Heart left ventricle (tissue), 16 donors: ENCODE measurements around the gene DTX1. TPM values are rescaled to one million over a fixed set of nuclear protein-coding genes. Genes with fewer than 3 reads are reported as not detected.

Experiments used
- ATAC-seq, 4 donors: fragments of 200-7000 bp; cut with Tn5 transposase; one replicate each; pipeline ENCODE4 v1.9.1; 2020 to 2022; ENCODE audit warnings: moderate library complexity in 4 of 4, mild to moderate bottlenecking in 3 of 4, moderate number of reproducible peaks in 1 of 4
- DNase-seq, 5 donors: peaks; one replicate each; pipeline ENCODE4 v3.0.0-alpha.2; 2020
- H3K27ac ChIP-seq, 12 donors: fragments of 200-600 bp; sonication (generic) in 4 of 12; one replicate each; pipeline versions ENCODE4 v1.5.0 to v1.8.0; 2016 to 2022; ENCODE audit warnings: mild to moderate bottlenecking in 2 of 12
- H3K27me3 ChIP-seq, 9 donors: fragments of 200-600 bp; sonication (generic) in 2 of 9; one replicate each; pipeline versions ENCODE4 v1.5.1 to v1.8.0; 2016 to 2022; ENCODE audit warnings: mild to moderate bottlenecking in 3 of 9
- H3K36me3 ChIP-seq, 9 donors: fragments of 200-600 bp; sonication (generic) in 2 of 9; one replicate each; pipeline versions ENCODE4 v1.5.0 to v1.8.0; 2018 to 2022; ENCODE audit warnings: mild to moderate bottlenecking in 2 of 9
- H3K4me1 ChIP-seq, 12 donors: fragments of 200-600 bp; sonication (generic) in 4 of 12; one replicate each; pipeline versions ENCODE4 v1.5.0 to v1.8.0; 2016 to 2022; ENCODE audit warnings: mild to moderate bottlenecking in 3 of 12
- H3K4me3 ChIP-seq, 12 donors: fragments of 200-600 bp; sonication (generic) in 4 of 12; one replicate each; pipeline versions ENCODE4 v1.5.0 to v1.8.0; 2017 to 2022; ENCODE audit warnings: mild to moderate bottlenecking in 9 of 12, moderate library complexity in 4 of 12
- H3K9me3 ChIP-seq, 12 donors: fragments of 200-600 bp; sonication (generic) in 4 of 12; one replicate each; pipeline versions ENCODE4 v1.5.0 to v1.8.0; 2016 to 2022; ENCODE audit warnings: mild to moderate bottlenecking in 1 of 12
- CTCF ChIP-seq, 12 donors: fragments of 200-600 bp; sonication (generic) in 4 of 12; IDR thresholded peaks; one replicate each; pipeline versions ENCODE4 v1.5.0 to v1.8.0; 2018 to 2022; ENCODE audit warnings: antibody characterized with exemption in 12 of 12, mild to moderate bottlenecking in 5 of 12
- POLR2A ChIP-seq, 2 donors: fragments of 450-650 bp; IDR thresholded peaks; one replicate each; pipeline ENCODE4 v1.6.1; 2017; ENCODE audit warnings: antibody characterized with exemption in 2 of 2, mild to moderate bottlenecking in 2 of 2, moderate library complexity in 2 of 2
- WGBS, 4 donors: extraction: QIAGEN DNeasy Blood & Tissue Kit in 2 of 4; methylation state at CpG; one replicate each; pipeline versions ENCODE4 v1.1.5 to v1.1.7; 2013 to 2018; 5-methylcytosine and 5-hydroxymethylcytosine counted together
- intact Hi-C, 10 donors: fragments of 100-400 bp; cut with DNase I; formaldehyde crosslinking; loops; one replicate each; pipeline versions ENCODE4 v1.11.1 to v1.14.2; 2022
- polyA plus RNA-seq, 2 donors: library from polyadenylated mRNA; stranded (reverse); fragments of 200-250 nt; gene quantifications; one replicate each; pipeline ENCODE4 v1.2.3, GENCODE V29; 2013
- total RNA-seq, 9 donors: library from RNA; depleted of rRNA in 2 of 9; stranded (reverse); fragments of >200 nt in 2 of 9; fragmentation: NEBNext Ultra II Directional in 3 of 9; extraction: Animal tissue kit (Norgen Biotek cat#: 25700) in 3 of 9; gene quantifications; one replicate each; pipeline versions ENCODE4 v1.1.0 to v1.2.4, GENCODE V29; 2016 to 2023
- donor health status: ischemic (EF 13 %, LVEDD 7.1; RV severe dilation, severe dysfunction).
- donor health status: healthy with polysubstance abuse.
- donor health status: DM: no; HTN: yes; CAD: no.
- donor health status: DM: no; HTN: no; CAD: no.
- donor health status: ischemic (EF 25% LVEDD 6.9; RV normal size, moderate dysfunction).
- donor health status: ischemic (EF 25% LVEDD 5.7; RV mildly dilated, moderate dysfunction).
- donor health status: healthy.
- donor health status: DM: yes; HTN: yes; CAD: no.
- donor health status: ischemic (EF 35%, LVEDD 5.7; RV mildly dilated, moderate dysfunction).
- donor health status: nonischemic (EF 11% LVEDD 7.7; RV severe dilation, severe dysfunction).
- donor health status: DM: yes; HTN: yes; CAD: no.
- donor health status: PGD.
- donor health status: ischemic (EF 29% LVEDD 5.4; RV normal size, mild dysfunction).
- donor health status: nonischemic (EF 23%, LVEDD 6.1; RV moderate dilation, normal function).

The DTX1 gene
- total and polyA plus RNA-seq, 11 donors = 0.50 to 3.2 (median 1.8) TPM

DNA sequence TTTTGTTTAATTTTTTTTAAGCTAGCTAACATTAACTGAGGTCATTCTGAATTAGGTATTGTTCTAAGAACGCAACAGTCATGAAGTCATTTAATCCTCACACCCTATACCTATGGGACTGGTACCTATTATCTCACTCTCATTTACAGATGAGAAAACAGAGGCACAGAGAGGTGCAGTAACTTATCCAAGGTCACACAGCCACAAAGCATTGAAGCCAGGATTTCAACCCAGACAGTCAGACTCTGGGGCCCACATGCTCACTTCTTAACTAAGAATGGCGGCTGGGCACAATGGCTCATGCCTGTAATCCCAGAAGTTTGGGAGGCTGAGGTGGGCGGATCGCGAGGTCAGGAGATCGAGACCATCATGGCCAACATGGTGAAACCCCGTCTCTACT is 15.0 kb upstream of the DTX1 start:
- Histone ChIP-seq H3K27ac (peak overlapping the region in 4 of 12 donors; percentile 11 to 66 (median 40)), H3K4me1 (peaks cover 0 to 17% (median 0%) of the 10 kb centered on the region in 12 donors), H3K9me3 (no peaks in the 10 kb centered on the region), H3K27me3 (peaks cover 0 to 12% (median 0%) of the 10 kb centered on the region in 9 donors), H3K4me3 (no peak overlapping the region), H3K36me3 (no peaks in the 10 kb centered on the region)
- WGBS, 4 donors = 81 to 96% (median 91%) methylated on average over 7 of the region's 7 CpGs
- DNase-seq (no peak), ATAC-seq (no peak)
- TF ChIP-seq CTCF (IDR thresholded peaks at IDR 0.05) = no peak
- intact Hi-C loops = no loop called here

GRCh38 chr12:113043240-113043639 is 13.3 kb upstream of the DTX1 start:
- Histone ChIP-seq H3K27ac (no peak overlapping the region), H3K36me3 (no peaks in the 10 kb centered on the region), H3K27me3 (peaks cover 0 to 12% (median 0%) of the 10 kb centered on the region in 9 donors), H3K4me3 (no peak overlapping the region), H3K9me3 (no peaks in the 10 kb centered on the region), H3K4me1 (peaks cover 0 to 17% (median 0%) of the 10 kb centered on the region in 12 donors)
- TF ChIP-seq POLR2A (IDR thresholded peaks at IDR 0.05) (no peak), CTCF (IDR thresholded peaks at IDR 0.05) (no peak)
- no peak for DNase-seq
- WGBS, 4 donors = 65 to 69% (median 67%) methylated on average over 6 to 8 of the region's 8 CpGs
- no peak for ATAC-seq
- intact Hi-C loops = no loop called here

DNA sequence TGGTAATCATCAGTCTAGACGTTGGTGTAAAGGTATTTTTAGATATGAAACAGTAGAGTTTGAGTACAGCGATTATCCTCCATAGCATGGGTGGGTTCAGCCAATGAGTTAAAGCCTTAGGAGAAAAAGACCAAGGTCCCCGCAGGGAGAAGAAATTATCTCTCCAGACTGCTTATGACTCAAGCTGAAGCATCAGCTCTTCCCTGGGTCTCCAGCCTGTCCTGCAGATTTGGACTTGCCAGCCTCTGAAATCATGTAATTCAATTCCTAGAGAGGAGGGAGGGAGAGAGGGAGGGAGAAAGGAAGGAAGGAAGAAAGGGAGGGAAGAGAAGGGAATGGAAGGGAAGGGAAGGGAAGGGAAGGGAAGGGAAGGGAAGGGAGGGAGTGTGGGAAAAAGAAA is 12.0 kb upstream of the DTX1 start:
- H3K9me3 ChIP-seq = no peaks in the 10 kb centered on the region
- no peaks in the 10 kb centered on the region for H3K36me3 ChIP-seq
- no peak overlapping the region for H3K4me3 ChIP-seq
- H3K27ac ChIP-seq = no peak overlapping the region
- peaks cover 0 to 17% (median 0%) of the 10 kb centered on the region in 12 donors for H3K4me1 ChIP-seq
- no peak for ATAC-seq
- no peak for DNase-seq
- no peak for TF ChIP-seq POLR2A (IDR thresholded peaks at IDR 0.05)
- TF ChIP-seq CTCF (IDR thresholded peaks at IDR 0.05) = no peak
- 71 to 75% (median 73%) methylated on average over 3 of the region's 3 CpGs for WGBS, 4 donors
- intact Hi-C loops = no loop called here
- peaks cover 0 to 12% (median 0%) of the 10 kb centered on the region in 9 donors for H3K27me3 ChIP-seq

DNA sequence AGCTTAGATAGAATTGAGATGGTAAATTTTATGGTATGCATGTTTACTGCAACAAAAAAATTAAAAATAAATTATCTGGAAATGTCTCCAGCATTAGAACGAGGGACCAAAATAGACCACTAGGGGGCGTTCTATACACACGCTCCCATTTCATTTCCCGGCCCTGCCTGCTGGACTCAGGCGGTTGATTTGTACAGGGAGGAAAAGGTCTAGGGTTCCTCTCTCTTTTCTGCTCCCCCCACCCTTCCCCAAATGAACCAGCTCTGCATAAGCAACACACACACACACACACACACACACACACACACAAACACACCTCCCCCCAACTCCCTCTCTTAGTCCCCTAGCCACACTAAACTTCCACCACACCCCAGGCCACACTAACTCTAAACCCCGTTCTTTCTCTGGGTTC is 7.8 kb upstream of the DTX1 start:
- no peaks in the 10 kb centered on the region for H3K36me3 ChIP-seq
- TF ChIP-seq POLR2A (IDR thresholded peaks at IDR 0.05) (no peak), CTCF (IDR thresholded peaks at IDR 0.05) (peak; percentile 74 to 92 (median 82))
- no peaks in the 10 kb centered on the region for H3K4me1 ChIP-seq
- H3K9me3 ChIP-seq = no peaks in the 10 kb centered on the region
- 10 to 13% (median 11%) methylated on average over 6 of the region's 6 CpGs for WGBS, 4 donors
- no peak overlapping the region for H3K4me3 ChIP-seq
- ATAC-seq = peak in 3 of 4 donors; percentile 70 to 80 (median 80)
- peaks cover 0 to 24% (median 4%) of the 10 kb centered on the region in 9 donors for H3K27me3 ChIP-seq
- DNase-seq = peak in 2 of 5 donors; percentile 52 to 55
- H3K27ac ChIP-seq = no peak overlapping the region
- intact Hi-C loops = loop anchor here (1.0 to 5.0 kb wide), 12 partner anchors 48 to 126 kb away; no protein-coding TSS in a partner anchor
